ENCODE results near the gene LAMTOR2.

Gene LAMTOR2

GRCh38 chr1:156076609-156077429, 22.2 kb downstream of the LAMTOR2 start:
- DNase-seq, result no peak

GRCh38 chr1:156077430-156077760, 22.8 kb downstream of the LAMTOR2 start:
- no peak for DNase-seq

GRCh38 chr1:156078728-156079127, 24.1 kb downstream of the LAMTOR2 start:
- no peak for DNase-seq

GRCh38 chr1:156079762-156080161, 25.2 kb downstream of the LAMTOR2 start:
- no peak for DNase-seq

GRCh38 chr1:156080241-156080862, 25.8 kb downstream of the LAMTOR2 start:
- no peak for DNase-seq

- DNase-seq, result no peak
Observed at GRCh38 chr1:156080863-156081179, 26.2 kb downstream of the LAMTOR2 start.

GRCh38 chr1:156081180-156081916, 26.8 kb downstream of the LAMTOR2 start:
- DNase-seq, result no peak

- DNase-seq, result no peak
Observed at GRCh38 chr1:156081917-156082308, 27.3 kb downstream of the LAMTOR2 start.

- DNase-seq, result peak; percentile 52
Observed at GRCh38 chr1:156082309-156083091, 27.9 kb downstream of the LAMTOR2 start, which contains the start of gene MEX3A. TSS of gene MEX3A (minus strand) at chr1:156082465. CDS start at chr1:156081998, 467 bp downstream.

GRCh38 chr1:156083800-156084790, 29.5 kb downstream of the LAMTOR2 start:
- no peak for DNase-seq

- no peak for DNase-seq
Observed at GRCh38 chr1:156086256-156086662, 31.7 kb downstream of the LAMTOR2 start.

- no peak for DNase-seq
Observed at GRCh38 chr1:156089704-156090103, 35.1 kb downstream of the LAMTOR2 start.

- no peak for DNase-seq
Observed at GRCh38 chr1:156090138-156090839, 35.7 kb downstream of the LAMTOR2 start.

GRCh38 chr1:156090840-156091188, 36.2 kb downstream of the LAMTOR2 start:
- peak; percentile 91 for DNase-seq

- no peak for DNase-seq
Observed at GRCh38 chr1:156091610-156092009, 37.0 kb downstream of the LAMTOR2 start.

- DNase-seq, result no peak
Observed at GRCh38 chr1:156095906-156096508, 41.4 kb downstream of the LAMTOR2 start.

GRCh38 chr1:156096640-156097391, 42.2 kb downstream of the LAMTOR2 start:
- peak; percentile 84 for DNase-seq

GRCh38 chr1:156097499-156098178, 43.1 kb downstream of the LAMTOR2 start:
- DNase-seq, result no peak

GRCh38 chr1:156098784-156099183, 44.2 kb downstream of the LAMTOR2 start:
- DNase-seq, result no peak
